GM13976 (cell line): Measurements from ENCODE around the gene MAPK12.

ENCODE experiments used
- DNase-seq: peaks from one replicate; pipeline ENCODE4 v3.0.0; 2012; ENCODE audit warnings: low spot score
- in situ Hi-C: fragments of 300-500 bp; cut with MboI; formaldehyde crosslinking; loops from one replicate; pipeline ENCODE4 v1.12.0; 2022; ENCODE audit warnings: low sequenced_read_pairs, mixed read lengths, inconsistent platforms; ENCODE audit not compliant: unreplicated experiment
- TF ChIP-seq, protein P1 (sequence below): IDR thresholded peaks from 2 replicates; pipeline ENCODE4 v1.5.1; 2012; ENCODE audit warnings: borderline replicate concordance, mild to moderate bottlenecking; ENCODE audit not compliant: insufficient read depth; ENCODE audit errors: extremely low read depth, missing control alignments, control extremely low read depth

Gene MAPK12

GRCh38 chr22:50261615-50262459, at the start of gene MAPK12:
Gene MAPK12 (minus strand): TSS chr22:50261683. CDS start chr22:50261509, 174 bp downstream.
- TF ChIP-seq, protein P1, sequence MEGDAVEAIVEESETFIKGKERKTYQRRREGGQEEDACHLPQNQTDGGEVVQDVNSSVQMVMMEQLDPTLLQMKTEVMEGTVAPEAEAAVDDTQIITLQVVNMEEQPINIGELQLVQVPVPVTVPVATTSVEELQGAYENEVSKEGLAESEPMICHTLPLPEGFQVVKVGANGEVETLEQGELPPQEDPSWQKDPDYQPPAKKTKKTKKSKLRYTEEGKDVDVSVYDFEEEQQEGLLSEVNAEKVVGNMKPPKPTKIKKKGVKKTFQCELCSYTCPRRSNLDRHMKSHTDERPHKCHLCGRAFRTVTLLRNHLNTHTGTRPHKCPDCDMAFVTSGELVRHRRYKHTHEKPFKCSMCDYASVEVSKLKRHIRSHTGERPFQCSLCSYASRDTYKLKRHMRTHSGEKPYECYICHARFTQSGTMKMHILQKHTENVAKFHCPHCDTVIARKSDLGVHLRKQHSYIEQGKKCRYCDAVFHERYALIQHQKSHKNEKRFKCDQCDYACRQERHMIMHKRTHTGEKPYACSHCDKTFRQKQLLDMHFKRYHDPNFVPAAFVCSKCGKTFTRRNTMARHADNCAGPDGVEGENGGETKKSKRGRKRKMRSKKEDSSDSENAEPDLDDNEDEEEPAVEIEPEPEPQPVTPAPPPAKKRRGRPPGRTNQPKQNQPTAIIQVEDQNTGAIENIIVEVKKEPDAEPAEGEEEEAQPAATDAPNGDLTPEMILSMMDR = no peak
- DNase-seq = peak; percentile 88
- in situ Hi-C loops = no loop called here

DNA sequence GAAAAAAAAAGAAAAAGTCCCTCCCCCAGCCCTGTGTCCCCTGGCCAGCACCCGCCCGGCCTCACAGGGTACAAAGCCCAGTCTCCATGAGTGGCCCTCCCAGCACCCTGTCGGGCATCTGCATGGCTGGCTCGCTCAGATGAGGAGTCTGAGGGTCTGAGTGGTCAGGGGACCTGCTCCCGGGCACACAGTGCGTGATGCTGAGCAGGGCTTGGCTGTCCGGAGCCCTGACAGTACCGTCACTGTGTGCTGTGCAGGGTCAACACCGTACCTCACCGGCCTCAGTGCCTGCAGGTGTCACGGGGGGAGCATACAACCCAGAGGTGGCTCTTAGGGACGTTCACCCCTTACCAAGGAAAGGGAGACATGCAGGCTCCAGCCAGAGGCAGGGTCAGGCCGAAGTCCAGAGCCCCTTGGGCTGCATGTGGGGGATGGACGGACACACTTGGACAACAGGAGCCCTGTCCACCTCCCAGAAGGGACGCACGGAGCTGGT, 49.5 kb upstream of the MAPK12 start:
- no peak for DNase-seq
- in situ Hi-C loops = no loop called here
- TF ChIP-seq, protein P1 = no peak

DNA sequence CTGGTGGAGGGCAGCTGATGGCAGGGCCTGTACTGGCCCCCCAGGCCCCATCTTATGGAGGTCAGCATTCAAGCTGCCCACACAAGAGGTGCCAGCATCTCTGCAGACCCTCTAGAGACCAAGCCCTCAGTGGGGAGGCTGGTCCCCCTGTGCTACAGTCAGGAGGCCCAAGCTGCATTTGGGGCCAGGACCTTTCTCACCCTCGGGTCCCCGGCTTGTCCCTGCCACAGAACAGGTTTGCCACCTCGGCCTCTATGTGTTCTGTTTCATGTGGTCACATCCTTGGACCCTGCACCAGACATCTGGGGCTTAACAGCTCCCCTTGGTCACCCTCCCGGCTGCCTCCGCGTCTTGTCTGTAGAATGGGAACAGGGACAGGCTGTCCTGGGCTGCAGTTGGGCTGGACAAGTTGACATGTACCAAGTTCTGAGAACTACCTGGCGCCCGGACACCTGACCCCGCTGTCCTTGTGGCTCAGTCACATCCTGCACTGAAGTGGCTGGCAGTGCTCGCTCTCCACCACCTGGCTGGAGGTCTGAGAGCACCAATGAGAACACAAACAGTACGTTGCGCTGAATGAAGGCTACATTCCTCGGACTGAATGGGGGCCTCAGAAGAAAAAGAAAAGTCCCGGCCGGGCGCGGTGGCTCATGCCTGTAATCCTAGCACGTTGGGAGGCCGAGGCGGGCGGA, 48.7 kb upstream of the MAPK12 start:
- TF ChIP-seq, protein P1 = no peak
- DNase-seq = no peak
- in situ Hi-C loops = no loop called here

DNA sequence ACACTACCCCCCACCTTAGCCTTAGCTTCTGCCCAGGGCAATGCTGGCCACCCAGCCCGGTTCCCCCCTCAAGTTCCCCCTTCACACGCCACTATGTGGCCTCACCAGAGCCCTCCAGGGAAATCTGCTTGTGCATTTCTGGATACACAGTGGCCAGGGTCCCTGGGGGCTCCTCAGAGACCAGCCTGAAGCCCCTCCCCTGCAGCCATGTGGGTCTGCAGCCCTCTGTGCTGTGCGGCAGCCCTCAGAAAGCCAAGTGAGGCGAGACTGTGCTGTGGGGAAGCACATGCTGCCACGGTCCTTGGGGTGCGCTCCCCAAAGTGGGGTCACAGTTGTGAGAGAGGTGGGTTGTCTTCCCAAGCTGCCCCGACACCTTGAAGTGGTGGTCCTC, 48.1 kb upstream of the MAPK12 start:
- in situ Hi-C loops = no loop called here
- TF ChIP-seq, protein P1 = no peak
- DNase-seq = no peak

DNA sequence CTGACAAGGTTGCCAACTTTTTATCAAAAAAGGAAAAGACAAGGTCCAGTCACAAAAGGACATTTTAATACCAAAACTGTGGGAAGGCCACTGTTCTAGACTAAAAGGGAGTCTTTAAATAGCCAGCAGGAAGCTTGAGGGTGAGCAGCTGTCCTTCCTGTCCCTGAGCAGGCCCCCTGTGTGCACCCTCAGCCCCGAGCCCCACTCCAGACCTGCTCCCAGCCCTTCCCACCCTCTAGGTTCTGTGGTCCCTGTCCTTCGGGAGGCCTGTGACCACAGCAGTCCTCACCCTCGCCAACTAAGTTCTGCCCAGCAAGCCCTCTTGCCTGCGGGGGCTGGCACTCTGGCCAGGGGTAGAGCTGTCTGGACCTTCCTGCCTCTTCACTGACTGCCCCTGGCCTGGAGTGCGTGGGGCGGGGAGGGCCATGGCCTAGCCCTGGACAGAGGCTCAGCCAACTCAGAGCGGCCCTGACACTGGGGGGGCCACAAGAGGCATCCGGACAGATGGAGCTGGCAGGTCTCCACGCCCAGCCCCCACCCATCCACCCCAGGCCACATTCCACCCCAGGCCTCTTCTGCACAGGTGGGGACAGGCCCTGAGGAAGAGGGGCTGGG, 47.6 kb upstream of the MAPK12 start:
- in situ Hi-C loops = no loop called here
- TF ChIP-seq, protein P1 = no peak
- DNase-seq = no peak

GRCh38 chr22:50308597-50308935, 47.1 kb upstream of the MAPK12 start:
- in situ Hi-C loops = no loop called here
- no peak for DNase-seq
- TF ChIP-seq, protein P1 = no peak
